ENCODE measurements around the gene RSRC2.

DNA sequence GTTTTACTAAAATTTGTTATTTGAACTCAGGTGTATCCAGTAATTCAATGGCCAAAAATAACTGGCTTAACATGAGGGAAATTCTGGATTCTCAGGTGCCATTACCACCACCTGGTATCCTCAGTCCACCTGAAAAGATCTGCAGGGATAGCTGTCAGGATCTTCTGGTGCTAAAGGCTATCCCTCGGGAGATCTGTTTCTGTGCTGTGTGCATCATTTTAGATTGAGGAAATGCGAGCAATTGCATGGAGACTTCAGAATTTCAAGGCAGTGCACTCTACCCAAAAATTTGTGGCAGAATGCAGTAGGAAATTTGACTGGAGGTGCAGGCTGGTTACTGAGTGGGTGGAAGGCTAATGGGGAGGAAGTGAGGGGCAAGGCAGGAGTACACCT, 52.4 kb downstream of the RSRC2 start:
- TF ChIP-seq, protein P1, sequence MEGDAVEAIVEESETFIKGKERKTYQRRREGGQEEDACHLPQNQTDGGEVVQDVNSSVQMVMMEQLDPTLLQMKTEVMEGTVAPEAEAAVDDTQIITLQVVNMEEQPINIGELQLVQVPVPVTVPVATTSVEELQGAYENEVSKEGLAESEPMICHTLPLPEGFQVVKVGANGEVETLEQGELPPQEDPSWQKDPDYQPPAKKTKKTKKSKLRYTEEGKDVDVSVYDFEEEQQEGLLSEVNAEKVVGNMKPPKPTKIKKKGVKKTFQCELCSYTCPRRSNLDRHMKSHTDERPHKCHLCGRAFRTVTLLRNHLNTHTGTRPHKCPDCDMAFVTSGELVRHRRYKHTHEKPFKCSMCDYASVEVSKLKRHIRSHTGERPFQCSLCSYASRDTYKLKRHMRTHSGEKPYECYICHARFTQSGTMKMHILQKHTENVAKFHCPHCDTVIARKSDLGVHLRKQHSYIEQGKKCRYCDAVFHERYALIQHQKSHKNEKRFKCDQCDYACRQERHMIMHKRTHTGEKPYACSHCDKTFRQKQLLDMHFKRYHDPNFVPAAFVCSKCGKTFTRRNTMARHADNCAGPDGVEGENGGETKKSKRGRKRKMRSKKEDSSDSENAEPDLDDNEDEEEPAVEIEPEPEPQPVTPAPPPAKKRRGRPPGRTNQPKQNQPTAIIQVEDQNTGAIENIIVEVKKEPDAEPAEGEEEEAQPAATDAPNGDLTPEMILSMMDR (conservative IDR thresholded peaks at IDR 0.05; ENCODE audit: low read depth, low read length): no peak
- no peak for TF ChIP-seq EZH2 (IDR thresholded peaks at IDR 0.05; ENCODE audit: low read length, unreplicated experiment)
- TF ChIP-seq EZH2phosphoT487 (IDR thresholded peaks at IDR 0.05; ENCODE audit: borderline replicate concordance, low read length): no peak

All from PC-3 (cell line).